GM19438 (cell line): Measurements from ENCODE around the gene PAM16.

Source experiments
- ATAC-seq: cut with Tn5 transposase; IDR thresholded peaks from one replicate; pipeline ENCODE4 v1.9.1; 2021; ENCODE audit warnings: low read depth; ENCODE audit not compliant: unreplicated experiment

The PAM16 gene

GRCh38 chr16:4307215-4308037 lies 43.7 kb downstream of the PAM16 start:
- ATAC-seq: peak; percentile 83

GRCh38 chr16:4306470-4307214 lies 44.5 kb downstream of the PAM16 start:
- no peak for ATAC-seq

DNA sequence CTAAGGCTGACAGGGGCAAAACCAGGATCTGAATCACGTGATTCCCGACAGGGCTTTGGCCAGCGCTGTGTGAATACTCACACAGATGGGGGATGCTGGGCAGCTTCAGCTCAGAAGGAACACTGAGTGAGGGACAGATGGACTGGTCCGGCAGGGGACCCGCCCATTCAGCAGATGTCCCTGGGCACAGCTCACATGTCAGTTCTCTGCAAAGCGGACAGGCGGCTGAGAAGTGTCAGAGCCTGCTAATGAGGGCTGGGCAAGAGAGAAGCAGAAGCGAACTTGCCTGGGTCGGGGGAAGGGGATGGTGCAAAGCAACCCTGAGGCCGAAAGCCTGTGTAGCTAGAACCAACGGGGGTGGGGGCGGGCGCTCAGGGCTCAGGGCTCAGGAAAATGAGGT lies 47.1 kb downstream of the PAM16 start:
- no peak for ATAC-seq

DNA sequence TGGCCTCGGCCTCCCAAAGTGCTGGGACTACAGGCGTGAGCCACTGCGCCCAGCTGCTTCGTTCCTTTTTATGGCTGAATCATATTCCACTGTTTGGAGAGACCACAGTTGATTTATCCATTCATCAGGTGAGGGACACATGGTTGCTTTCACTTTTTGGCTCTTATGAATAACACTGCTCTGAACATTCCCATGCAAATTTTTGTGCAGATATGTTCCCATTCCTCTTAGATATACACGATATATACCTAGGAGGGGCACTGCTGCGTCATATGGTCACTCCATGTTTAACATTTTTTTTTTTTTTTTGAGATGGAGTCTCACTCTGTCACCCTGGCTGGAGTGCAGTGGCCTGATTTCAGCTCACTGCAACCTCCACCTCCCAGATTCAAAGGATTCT lies 49.2 kb downstream of the PAM16 start:
- ATAC-seq: no peak

DNA sequence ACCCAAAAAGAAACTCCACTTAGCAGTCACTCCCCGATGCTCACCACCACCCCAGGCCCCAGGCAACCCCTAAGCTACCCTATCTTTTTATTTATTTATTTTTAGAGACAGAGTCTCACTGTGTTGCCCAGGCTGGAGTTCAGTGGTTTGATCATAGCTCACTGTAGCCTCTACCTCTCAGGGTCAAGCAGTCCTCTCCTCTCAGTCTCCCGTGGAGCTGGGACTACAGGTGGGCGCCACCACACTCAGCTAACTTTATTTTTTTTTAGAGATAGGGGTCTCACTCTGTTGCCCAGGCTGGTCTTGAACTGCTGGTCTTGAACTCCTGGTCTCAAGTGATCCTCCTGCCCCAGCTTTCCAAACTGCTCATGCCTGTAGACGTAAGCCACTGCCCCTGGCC lies 49.9 kb downstream of the PAM16 start:
- ATAC-seq: no peak

GRCh38 chr16:4298761-4299522 lies 52.2 kb downstream of the PAM16 start:
- no peak for ATAC-seq

GRCh38 chr16:4297480-4297879 lies 53.6 kb downstream of the PAM16 start:
- no peak for ATAC-seq

DNA sequence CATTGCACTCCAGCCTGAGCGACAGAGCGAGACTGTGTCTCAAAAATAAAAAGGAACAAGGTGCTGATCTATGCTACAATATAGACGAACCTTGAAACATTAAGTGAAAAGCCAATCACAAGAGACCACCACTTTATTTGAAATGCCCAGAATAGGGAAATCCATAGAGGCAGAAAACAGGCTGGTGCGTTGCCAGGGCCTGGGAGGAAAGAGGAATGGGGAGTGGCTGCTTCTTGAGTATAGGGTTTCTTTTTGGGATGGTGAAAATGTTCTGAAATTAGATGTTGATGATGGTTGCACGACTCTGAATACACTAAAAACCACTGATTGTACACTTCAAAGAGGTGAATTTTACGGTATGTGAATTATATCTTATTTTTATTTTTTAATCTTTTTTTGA lies 55.5 kb downstream of the PAM16 start:
- ATAC-seq: no peak

- no peak for ATAC-seq
These were observed 57.2 kb downstream of the PAM16 start for GRCh38 chr16:4293822-4294457.

DNA sequence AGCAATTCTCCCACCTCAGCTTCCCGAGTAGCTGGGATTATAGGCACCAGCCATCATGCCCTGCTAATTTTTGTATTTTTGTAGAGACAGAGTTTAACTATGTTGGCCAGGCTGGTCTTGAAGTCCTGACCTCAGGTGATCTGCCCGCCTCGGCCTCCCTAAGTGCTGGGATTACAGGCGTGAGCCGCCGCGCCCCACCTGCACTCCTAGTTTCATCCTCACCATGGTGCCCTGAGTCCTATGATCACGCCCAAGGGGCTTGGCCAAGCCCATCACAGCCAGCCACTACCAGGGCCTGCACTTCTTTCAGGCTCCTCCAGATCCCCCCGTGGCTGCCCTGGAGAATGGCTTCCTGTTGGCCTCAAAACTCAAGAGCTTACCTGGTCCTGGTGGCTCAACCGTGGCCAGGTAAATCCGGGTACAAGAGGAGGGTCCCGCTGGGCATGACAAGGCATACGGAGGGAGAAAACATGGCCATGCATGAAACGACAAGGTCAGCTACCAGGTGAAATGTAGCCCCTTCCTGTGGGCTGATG lies 57.9 kb downstream of the PAM16 start:
- ATAC-seq: no peak

GRCh38 chr16:4291699-4292098 lies 59.4 kb downstream of the PAM16 start:
- no peak for ATAC-seq
